Measurements from ENCODE around the gene BLOC1S3.
A peak's percentile ranks its signal among the peaks of the same experiment; 100 is the strongest.

The BLOC1S3 gene

DNA sequence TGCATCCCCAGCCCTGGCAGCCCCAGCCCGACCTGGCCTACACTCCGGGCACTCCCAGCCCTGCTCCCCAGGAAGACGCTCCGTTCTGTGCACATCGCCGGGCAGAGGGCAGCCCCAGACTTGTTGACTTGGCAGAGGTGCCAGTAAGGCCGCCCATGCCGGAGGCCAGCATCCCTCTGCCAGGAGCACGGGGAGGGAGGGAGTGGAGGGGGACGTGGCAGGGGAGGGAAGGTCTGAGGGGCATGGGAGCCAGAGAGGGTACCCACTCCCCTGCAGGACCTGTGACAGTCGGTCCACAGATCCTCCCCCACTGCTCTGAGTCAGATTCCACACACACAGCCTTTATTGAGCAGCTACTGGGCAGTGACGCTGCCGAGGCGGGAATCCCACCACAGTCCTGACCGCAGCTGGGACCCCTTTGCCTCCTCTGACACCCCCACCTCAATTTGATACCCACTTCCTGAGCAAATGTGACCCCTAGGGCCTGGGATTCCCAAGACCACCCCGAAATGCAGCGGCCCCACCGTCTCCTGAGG, 15.9 kb upstream of the BLOC1S3 start:
- H3K4me3 ChIP-seq (ENCODE audit: low read depth, low read length), result no peak overlapping the region
- DNase-seq (ENCODE audit: low read depth), result no peak
- TF ChIP-seq, protein P1, sequence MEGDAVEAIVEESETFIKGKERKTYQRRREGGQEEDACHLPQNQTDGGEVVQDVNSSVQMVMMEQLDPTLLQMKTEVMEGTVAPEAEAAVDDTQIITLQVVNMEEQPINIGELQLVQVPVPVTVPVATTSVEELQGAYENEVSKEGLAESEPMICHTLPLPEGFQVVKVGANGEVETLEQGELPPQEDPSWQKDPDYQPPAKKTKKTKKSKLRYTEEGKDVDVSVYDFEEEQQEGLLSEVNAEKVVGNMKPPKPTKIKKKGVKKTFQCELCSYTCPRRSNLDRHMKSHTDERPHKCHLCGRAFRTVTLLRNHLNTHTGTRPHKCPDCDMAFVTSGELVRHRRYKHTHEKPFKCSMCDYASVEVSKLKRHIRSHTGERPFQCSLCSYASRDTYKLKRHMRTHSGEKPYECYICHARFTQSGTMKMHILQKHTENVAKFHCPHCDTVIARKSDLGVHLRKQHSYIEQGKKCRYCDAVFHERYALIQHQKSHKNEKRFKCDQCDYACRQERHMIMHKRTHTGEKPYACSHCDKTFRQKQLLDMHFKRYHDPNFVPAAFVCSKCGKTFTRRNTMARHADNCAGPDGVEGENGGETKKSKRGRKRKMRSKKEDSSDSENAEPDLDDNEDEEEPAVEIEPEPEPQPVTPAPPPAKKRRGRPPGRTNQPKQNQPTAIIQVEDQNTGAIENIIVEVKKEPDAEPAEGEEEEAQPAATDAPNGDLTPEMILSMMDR (IDR thresholded peaks at IDR 0.05; ENCODE audit: control insufficient read depth, extremely low read depth, insufficient read depth), result no peak

DNA sequence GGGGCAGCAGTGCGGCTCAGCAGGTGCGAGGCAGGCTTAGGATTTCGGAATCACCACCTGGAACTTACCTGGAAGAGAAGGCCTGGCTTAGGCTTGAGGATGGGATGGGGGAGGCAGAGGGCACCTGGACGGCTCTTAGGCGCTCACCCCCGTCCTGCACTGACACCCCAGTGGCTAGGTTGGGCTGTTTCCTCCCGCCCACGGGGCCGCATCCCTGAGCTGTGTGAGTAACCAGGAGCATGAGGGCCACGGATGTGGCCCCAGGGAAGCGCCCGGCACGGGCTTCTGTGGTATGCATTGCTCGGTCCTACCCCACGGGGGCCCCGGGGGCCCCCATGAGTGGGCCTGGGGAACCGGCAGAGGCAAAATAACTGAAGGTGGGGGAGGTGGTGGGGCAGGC, 15.4 kb upstream of the BLOC1S3 start:
- DNase-seq (ENCODE audit: low read depth), result no peak
- no peak overlapping the region for H3K4me3 ChIP-seq (ENCODE audit: low read depth, low read length)
- TF ChIP-seq, protein P1 (IDR thresholded peaks at IDR 0.05; ENCODE audit: control insufficient read depth, extremely low read depth, insufficient read depth), result no peak

DNA sequence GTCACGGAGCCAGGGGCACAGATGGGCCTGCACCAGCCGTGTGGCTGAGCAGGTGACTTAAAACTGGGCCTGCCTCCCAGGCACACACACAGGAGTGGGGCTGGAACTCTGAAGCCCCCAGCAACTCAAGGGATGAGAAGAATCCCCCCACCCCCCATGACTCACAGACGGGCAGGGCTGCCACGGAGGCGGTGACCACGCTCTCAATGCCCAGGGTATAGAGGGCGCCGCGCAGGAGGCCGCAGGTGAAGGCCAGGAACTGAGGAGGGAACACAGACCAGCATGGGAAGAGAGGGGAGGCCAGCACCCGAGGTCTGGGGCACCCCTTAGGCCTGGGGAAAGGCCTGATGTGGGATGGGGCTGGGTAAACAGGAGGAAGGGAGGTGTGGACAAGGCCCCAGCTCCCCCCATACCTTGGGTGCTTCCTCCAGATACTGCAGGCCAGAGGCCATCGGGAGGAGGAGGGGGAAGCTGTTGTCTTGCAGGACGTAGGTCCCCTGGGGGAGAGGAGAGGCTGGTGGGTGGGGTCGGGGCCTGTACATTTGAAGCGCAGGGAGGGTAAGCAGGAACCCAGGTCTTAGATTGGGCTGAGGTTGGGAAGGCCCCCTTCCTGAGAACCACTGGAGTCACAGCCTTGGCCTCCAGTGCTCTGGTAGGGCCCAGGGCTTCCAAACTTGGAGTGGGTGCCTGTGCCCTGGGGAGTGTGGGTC, 14.7 kb upstream of the BLOC1S3 start:
- DNase-seq (ENCODE audit: low read depth), result no peak
- H3K4me3 ChIP-seq (ENCODE audit: low read depth, low read length), result no peak overlapping the region
- TF ChIP-seq, protein P1 (IDR thresholded peaks at IDR 0.05; ENCODE audit: control insufficient read depth, extremely low read depth, insufficient read depth), result no peak

DNA sequence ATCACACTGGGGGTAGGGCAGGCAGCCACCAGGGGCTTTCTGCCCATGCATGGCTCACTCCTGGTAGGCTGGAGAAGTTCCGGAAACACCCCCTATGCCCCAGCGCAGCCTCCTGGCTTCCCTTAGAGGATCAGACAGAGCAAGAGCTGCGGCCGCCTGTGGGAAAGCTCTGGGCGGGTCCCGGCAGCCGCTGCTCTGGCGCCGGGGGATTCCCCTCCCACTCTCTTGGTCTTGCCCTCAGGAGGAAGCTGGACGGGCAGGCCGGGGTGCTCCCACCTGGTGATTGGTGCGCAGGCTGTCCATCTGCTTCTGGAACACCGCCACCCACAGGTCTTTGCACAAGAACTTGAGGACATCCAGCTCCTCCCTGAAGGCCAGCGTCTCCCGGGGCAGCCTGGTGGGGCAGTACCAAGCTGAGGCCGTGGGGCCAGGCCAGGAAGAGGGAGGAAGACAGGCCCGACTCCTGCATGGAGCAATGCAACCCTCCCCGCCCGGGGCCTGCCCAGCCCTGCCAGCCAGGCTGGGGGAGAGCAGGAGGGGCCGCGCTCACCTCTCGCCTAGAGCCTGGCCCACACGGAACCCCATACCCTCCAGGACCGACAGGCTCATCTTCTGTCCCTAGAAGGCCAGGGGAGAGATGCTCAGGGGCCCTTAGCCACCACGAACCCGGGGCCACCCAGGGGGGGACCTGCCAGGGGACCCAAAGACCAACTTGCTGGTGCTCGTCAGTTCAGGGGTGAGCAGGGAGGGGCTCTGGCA, 13.8 kb upstream of the BLOC1S3 start:
- peak; percentile 19 for DNase-seq (ENCODE audit: low read depth)

DNA sequence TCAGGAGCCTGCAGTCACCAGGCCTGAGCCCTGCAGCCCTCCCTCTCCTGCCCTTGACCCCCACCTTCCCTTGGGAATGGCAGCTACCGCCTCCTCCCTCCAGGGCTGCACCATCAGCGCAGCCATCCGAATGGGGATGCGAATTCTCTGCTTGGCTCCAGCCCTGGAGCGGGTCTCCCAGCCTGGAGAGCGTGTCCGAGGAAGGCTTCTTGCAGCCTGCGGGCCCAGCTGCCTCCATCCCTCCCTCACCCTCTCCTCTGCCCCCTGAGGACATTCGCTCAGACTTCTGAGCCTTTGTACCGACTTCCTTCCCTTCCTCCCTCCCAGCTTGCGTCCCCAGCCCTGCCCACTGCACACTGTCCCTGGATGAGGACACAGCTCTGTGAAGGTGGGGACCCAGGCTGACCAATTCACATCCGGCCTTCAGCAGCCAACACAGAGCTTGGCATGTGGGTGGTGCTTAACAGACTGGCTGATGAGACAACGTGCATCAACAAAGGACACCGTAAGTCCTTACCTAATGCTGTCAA, 11.8 kb upstream of the BLOC1S3 start:
- DNase-seq (ENCODE audit: low read depth), result no peak
- TF ChIP-seq, protein P1 (IDR thresholded peaks at IDR 0.05; ENCODE audit: control insufficient read depth, extremely low read depth, insufficient read depth), result no peak
- no peak overlapping the region for H3K4me3 ChIP-seq (ENCODE audit: low read depth, low read length)

More for the DNA sequence above, 13.8 kb upstream of the BLOC1S3 start:
- H3K4me3 ChIP-seq (ENCODE audit: low read depth, low read length), result no peak overlapping the region
- TF ChIP-seq, protein P1 (IDR thresholded peaks at IDR 0.05; ENCODE audit: control insufficient read depth, extremely low read depth, insufficient read depth), result no peak

DNA sequence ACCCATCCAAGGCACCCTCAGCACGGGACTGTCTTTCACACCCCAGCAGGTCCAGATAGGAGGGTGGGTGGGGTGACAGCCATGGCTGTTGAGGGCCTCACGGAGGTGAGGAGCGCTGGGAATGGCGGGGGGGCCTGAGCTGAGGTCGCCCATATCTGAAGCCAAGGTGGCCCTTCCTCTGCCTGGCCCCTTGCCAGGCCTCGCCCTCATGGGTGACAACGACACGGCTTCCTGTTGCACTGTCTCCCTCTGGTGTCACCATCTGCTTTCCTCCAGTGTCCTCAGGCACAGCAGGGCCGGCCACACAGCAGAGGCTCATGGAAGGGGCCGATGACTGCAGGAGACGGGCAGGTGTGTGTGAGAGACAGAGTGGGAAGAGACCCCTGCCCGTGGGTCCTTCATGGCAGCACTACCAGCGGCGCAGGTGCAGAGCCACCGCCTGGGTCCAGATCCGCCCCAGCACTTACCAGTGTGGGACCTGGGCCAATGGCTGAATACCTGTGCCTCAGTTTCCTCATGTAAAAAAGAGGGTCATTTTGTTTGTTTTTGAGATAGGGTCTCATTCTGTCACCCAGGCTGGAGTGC, 9.7 kb upstream of the BLOC1S3 start:
- DNase-seq (ENCODE audit: low read depth), result no peak
- no peak overlapping the region for H3K4me3 ChIP-seq (ENCODE audit: low read depth, low read length)
- TF ChIP-seq, protein P1 (IDR thresholded peaks at IDR 0.05; ENCODE audit: control insufficient read depth, extremely low read depth, insufficient read depth), result no peak

All from LNCaP clone FGC (cell line).